Activated CD4-positive, alpha-beta T cell treated with anti-CD3 and anti-CD28 coated beads, Interleukin-2, amount 10 ng/mL, durations not matched to agents 24 days and 14 days (primary cell): ENCODE measurements around the gene ATP5F1D. TPM values are rescaled to one million over a fixed set of nuclear protein-coding genes. Genes with fewer than 3 reads are reported as not detected.

Experiments used
- DNase-seq: peaks from one replicate; pipeline ENCODE4 v3.0.0; 2022
- H3K27ac Mint-ChIP-seq: one replicate; pipeline ENCODE4 v1.8.0; 2022; ENCODE audit warnings: mild to moderate bottlenecking, mixed read lengths
- H3K27me3 Mint-ChIP-seq: one replicate; pipeline ENCODE4 v1.8.0; 2022; ENCODE audit warnings: mixed read lengths
- H3K36me3 Mint-ChIP-seq: one replicate; pipeline ENCODE4 v1.8.0; 2022; ENCODE audit warnings: low read depth, mild to moderate bottlenecking, mixed read lengths
- H3K4me1 Mint-ChIP-seq: one replicate; pipeline ENCODE4 v1.8.0; 2021; ENCODE audit warnings: mixed read lengths
- H3K4me3 Mint-ChIP-seq: one replicate; pipeline ENCODE4 v1.8.0; 2022; ENCODE audit warnings: mild to moderate bottlenecking, moderate library complexity, mixed read lengths
- H3K9me3 Mint-ChIP-seq: one replicate; pipeline ENCODE4 v1.8.0; 2021; ENCODE audit warnings: mixed read lengths
- intact Hi-C: fragments of 100-400 bp; cut with micrococcal nuclease; formaldehyde crosslinking; loops from one replicate; pipeline ENCODE4 v1.15.1; 2023
- total RNA-seq: library from RNA; stranded (reverse); gene quantifications from 2 replicates; pipeline ENCODE4 v1.2.3, GENCODE V29; 2022

The ATP5F1D gene
- total RNA-seq, 1 donor from 2014 or later = 269 TPM

DNA sequence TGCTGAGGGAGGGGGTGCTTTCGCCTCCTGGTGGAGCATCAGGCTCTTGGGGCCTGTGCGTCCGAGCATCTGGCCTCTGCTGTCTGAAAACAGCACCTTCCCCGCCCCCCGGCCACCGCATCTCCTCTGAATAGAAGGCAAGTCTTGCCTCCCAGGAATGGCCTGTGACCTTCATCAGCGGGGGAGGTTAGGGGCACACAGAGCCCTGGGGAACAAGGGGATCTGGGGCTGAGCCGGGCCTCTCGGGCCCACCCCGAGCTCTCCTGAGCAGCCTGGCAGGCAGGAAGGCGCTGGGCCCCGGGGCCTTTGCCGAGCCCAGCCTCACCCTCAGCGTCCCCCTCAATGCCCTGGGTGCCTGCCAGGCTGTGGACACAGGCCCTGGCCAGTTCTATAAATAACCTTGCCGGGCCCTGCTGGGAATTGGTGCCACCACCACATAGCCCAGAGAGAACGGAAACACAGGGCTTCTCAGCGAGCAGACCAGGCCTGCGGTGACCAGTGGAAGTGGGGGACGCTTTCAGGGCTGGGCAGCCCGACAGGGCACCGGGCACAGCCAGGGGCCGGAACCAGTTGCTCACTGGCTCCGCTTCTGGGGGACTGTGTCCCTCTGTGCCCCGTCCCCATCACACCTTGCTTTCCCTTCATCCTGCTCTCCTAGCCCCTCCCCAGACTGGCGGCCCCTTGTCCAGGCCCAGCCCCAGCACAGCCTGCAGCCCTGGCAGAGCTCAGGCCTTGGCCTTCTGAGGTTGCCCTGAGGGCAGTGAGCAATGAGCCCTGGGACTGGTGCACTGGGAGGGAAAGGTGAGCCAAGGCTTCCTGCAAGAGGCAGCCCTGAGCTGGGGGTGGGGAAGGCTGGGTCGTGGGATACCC lies 26.5 kb upstream of the ATP5F1D start:
- Mint-ChIP-seq H3K4me3 (no peak overlapping the region), H3K36me3 (peaks cover 14% of the 10 kb centered on the region), H3K9me3 (no peaks in the 10 kb centered on the region), H3K4me1 (peaks cover 17% of the 10 kb centered on the region), H3K27me3 (no peaks in the 10 kb centered on the region), H3K27ac (no peak overlapping the region)
- DNase-seq = no peak
- intact Hi-C loops = no loop called here

DNA sequence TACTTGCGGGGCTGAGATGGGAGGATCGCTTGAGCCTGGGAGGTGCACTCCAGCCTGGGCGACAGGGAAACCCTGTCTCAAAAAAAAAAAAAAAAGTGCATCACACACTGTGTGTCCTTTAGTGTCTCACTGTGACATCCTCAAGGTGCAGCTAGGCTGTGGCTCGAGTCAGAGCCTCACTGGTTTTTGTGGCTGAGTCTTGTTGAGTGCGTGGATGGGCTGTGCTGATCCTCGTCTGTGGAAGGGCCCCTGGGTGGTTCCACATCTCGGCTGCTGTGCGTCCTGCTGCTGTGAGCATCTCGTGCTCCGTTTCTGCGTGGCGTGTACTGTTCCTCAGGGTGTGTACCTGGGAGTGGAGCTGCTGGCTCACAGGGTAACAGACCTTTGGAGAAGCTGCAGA lies 24.8 kb upstream of the ATP5F1D start:
- no peak overlapping the region for H3K4me3 Mint-ChIP-seq
- intact Hi-C loops = no loop called here
- no peak for DNase-seq
- peaks cover 13% of the 10 kb centered on the region for H3K4me1 Mint-ChIP-seq
- H3K27me3 Mint-ChIP-seq = no peaks in the 10 kb centered on the region
- peaks cover 11% of the 10 kb centered on the region for H3K36me3 Mint-ChIP-seq
- H3K9me3 Mint-ChIP-seq = no peaks in the 10 kb centered on the region
- H3K27ac Mint-ChIP-seq = peak overlapping the region; percentile 20

DNA sequence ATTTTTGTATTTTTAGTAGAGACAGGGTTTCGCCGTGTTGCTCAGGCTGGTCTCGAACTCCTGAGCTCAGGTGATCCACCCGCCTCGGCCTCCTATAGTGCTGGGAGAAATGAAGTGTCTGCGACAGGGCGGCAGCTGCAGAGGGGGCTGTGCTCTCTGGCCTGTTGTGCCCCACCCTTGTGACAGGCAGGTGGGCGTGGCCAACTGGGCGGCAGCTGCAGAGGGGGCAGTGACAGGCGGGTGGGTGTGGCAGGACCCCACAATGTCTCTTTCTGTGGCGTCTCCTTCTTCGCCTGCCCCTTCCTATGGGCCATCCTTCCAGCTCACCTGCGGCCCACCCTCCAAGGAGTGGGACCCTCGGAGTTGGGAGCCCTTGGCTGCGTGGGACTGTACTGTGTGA lies 24.2 kb upstream of the ATP5F1D start:
- H3K27me3 Mint-ChIP-seq = no peaks in the 10 kb centered on the region
- no peak overlapping the region for H3K27ac Mint-ChIP-seq
- intact Hi-C loops = no loop called here
- peaks cover 13% of the 10 kb centered on the region for H3K4me1 Mint-ChIP-seq
- H3K36me3 Mint-ChIP-seq = peaks cover 11% of the 10 kb centered on the region
- DNase-seq = no peak
- no peak overlapping the region for H3K4me3 Mint-ChIP-seq
- H3K9me3 Mint-ChIP-seq = no peaks in the 10 kb centered on the region

DNA sequence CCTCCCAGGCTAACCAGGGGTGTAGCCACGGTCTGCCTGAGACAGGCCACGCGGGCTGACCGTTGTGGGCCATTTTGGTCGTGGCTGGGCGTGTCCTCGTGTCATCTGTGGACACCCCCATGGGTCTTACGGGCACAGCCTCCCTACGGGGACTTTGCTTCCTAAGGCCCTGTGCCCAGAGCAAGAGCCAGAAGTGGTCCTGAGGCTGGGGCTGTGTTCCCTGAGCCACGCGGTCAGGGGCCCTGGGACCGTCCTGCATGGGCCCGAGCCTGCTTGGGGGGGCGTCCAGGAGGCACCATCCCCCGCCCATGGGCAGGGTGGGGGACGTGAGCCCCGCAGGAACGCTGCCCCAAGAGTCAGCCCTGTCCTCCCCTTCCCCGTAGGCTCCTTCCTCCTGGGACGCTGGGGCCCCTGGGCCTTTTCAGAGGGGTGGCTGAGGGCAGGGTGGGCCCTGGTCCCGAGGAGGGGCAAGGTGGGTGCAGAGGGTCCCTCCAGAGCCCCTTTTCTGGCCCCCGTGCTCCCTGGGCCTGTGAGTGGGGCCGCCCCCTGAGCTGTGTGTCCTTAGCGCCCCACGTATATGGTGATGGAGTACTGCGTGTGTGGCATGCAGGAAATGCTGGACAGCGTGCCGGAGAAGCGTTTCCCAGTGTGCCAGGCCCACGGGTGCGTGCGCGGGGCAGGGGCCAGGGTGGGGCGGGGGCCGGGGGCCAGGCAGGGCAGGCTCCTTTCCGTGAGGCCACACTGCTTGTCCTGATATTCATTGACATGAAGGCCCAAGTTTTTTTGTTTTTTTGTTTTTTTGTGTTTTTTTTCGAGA lies 22.6 kb upstream of the ATP5F1D start:
- H3K4me3 Mint-ChIP-seq = no peak overlapping the region
- DNase-seq = no peak
- H3K27me3 Mint-ChIP-seq = no peaks in the 10 kb centered on the region
- intact Hi-C loops = no loop called here
- peaks cover under 1% of the 10 kb centered on the region for H3K36me3 Mint-ChIP-seq
- H3K4me1 Mint-ChIP-seq = peaks cover 4% of the 10 kb centered on the region
- no peaks in the 10 kb centered on the region for H3K9me3 Mint-ChIP-seq
- H3K27ac Mint-ChIP-seq = no peak overlapping the region

DNA sequence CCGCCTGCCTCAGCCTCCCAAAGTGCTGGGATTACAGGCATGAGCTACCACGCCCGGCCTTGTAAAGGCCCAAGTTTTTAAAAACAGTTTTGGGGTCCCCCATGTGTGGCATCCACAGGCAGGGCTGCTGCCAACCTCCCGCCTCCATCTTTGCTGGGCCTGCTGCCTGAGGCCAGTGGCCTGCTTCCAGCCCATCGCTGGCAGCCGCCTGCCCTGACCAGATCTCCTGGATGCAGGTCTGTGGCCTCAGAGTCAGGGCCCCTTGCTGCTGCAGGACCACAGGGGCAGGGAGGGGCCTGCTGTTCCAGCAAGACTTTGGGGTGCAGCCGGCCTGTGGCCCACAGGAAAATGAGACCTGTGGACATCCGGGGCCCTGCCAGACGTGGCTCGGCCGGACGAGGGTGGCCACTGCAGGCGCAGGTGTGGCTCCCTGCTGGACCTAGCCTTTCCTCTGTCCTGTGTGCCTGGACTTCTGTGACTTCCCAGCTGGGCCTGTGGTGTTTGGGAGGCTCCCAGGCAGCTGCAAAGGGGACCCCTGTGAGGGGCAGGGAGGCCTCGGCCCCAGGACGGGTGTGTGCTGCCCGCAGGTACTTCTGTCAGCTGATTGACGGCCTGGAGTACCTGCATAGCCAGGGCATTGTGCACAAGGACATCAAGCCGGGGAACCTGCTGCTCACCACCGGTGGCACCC lies 21.6 kb upstream of the ATP5F1D start:
- no peaks in the 10 kb centered on the region for H3K36me3 Mint-ChIP-seq
- no peak overlapping the region for H3K27ac Mint-ChIP-seq
- H3K4me3 Mint-ChIP-seq = no peak overlapping the region
- DNase-seq = no peak
- H3K9me3 Mint-ChIP-seq = no peaks in the 10 kb centered on the region
- no peaks in the 10 kb centered on the region for H3K27me3 Mint-ChIP-seq
- intact Hi-C loops = no loop called here
- H3K4me1 Mint-ChIP-seq = no peaks in the 10 kb centered on the region

DNA sequence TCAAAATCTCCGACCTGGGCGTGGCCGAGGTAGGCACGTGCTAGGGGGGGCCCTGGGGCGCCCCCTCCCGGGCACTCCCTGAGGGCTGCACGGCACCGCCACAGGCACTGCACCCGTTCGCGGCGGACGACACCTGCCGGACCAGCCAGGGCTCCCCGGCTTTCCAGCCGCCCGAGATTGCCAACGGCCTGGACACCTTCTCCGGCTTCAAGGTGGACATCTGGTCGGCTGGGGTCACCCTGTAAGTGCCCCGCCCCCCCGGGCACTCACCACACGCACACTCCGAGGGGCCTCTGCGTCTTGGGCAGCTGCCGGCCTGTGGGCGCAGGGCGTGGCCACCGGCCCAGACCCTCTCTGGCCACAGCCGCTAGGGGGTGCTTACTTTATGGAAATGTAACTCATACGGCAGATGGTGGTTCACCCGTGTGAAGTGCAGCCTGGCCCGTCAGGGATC lies 21.0 kb upstream of the ATP5F1D start:
- Mint-ChIP-seq H3K36me3 (no peaks in the 10 kb centered on the region), H3K4me3 (no peak overlapping the region), H3K4me1 (no peaks in the 10 kb centered on the region), H3K27ac (no peak overlapping the region), H3K27me3 (no peaks in the 10 kb centered on the region), H3K9me3 (no peaks in the 10 kb centered on the region)
- no peak for DNase-seq
- intact Hi-C loops = no loop called here

DNA sequence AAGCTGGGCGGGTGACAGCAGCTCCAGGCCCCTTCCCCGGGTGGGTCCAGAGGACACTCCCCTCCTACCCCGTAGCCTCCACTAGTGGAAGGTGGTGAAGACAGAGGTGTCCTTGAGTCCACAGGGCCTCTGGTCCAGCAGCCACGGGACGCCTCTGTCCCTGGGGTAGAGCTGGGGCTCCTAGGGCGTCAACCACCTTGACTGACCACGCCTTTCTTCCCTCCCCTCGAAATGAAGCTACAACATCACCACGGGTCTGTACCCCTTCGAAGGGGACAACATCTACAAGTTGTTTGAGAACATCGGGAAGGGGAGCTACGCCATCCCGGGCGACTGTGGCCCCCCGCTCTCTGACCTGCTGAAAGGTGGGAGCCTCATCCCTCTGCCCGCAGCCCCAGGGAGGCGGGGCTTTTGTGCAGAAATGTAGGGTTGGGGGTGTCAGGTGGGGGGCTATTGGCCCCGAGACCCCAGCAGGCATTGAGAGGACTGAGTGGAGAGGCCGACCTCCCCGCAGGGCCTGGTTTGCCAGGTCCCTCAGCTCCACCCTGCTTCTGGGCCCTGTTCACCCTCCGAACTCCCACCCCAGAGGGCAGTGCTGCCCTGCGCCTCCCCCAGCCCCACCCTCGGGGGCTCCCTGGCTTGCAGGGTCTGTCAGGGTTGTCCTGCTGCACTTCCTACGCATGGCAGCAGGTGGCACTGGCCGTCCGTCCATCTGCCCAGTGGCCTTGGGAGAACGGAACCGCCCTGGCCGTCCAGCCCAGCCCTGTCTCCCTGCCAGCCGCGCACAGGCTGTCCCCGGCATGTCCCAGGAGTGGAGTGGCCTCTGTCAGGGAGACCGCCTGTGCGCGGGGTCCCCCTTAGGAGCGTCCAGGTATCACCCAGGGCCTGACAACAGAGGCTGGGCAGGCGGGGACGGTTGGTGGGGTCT lies 20.3 kb upstream of the ATP5F1D start:
- intact Hi-C loops = no loop called here
- DNase-seq = no peak
- no peaks in the 10 kb centered on the region for H3K27me3 Mint-ChIP-seq

DNA sequence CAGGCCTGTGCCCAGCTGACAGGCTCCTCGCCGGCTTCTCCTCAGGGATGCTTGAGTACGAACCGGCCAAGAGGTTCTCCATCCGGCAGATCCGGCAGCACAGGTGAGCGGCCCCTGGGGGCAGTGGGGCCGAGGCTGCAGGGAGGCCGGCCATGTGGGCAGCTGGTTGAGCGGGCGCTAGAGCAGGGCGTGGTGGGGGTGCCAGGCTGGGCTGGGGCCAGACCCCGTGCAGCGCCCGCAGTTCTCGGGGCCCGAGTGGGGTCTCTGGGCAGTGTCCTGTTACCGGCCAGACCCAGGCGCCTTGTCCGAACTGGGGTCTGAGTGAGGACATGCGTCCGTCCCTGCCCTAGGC lies 19.7 kb upstream of the ATP5F1D start:
- H3K36me3 Mint-ChIP-seq = no peaks in the 10 kb centered on the region
- DNase-seq = no peak
- no peaks in the 10 kb centered on the region for H3K27me3 Mint-ChIP-seq
- no peak overlapping the region for H3K27ac Mint-ChIP-seq
- no peaks in the 10 kb centered on the region for H3K4me1 Mint-ChIP-seq
- no peaks in the 10 kb centered on the region for H3K9me3 Mint-ChIP-seq
- intact Hi-C loops = no loop called here
- H3K4me3 Mint-ChIP-seq = no peak overlapping the region

More for the DNA sequence above, 20.3 kb upstream of the ATP5F1D start:
- Mint-ChIP-seq H3K4me1 (no peaks in the 10 kb centered on the region), H3K36me3 (no peaks in the 10 kb centered on the region), H3K9me3 (no peaks in the 10 kb centered on the region), H3K27ac (no peak overlapping the region), H3K4me3 (no peak overlapping the region)

DNA sequence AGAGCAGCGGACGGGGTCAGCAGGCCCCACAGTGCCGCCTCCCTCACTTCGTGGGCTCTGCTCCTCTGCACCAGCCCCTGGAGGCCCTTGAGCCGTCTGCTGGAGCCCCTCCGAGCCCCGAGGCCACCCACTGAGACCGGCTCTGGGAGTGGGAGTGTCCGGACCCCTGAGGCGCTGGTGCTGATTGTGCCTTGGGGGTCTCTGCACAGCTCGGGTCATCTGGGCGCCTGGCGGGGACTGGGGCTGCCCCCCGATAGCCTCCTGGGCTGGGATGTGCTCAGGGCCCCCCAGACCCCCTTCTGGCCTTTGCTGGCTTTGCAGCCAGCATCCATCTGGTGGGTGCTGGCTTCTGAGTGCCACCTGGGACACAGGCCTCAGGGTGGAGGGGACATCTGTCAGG lies 19.2 kb upstream of the ATP5F1D start:
- no peak overlapping the region for H3K27ac Mint-ChIP-seq
- H3K9me3 Mint-ChIP-seq = no peaks in the 10 kb centered on the region
- intact Hi-C loops = no loop called here
- H3K27me3 Mint-ChIP-seq = no peaks in the 10 kb centered on the region
- DNase-seq = no peak
- H3K4me3 Mint-ChIP-seq = no peak overlapping the region
- H3K4me1 Mint-ChIP-seq = no peaks in the 10 kb centered on the region
- no peaks in the 10 kb centered on the region for H3K36me3 Mint-ChIP-seq

DNA sequence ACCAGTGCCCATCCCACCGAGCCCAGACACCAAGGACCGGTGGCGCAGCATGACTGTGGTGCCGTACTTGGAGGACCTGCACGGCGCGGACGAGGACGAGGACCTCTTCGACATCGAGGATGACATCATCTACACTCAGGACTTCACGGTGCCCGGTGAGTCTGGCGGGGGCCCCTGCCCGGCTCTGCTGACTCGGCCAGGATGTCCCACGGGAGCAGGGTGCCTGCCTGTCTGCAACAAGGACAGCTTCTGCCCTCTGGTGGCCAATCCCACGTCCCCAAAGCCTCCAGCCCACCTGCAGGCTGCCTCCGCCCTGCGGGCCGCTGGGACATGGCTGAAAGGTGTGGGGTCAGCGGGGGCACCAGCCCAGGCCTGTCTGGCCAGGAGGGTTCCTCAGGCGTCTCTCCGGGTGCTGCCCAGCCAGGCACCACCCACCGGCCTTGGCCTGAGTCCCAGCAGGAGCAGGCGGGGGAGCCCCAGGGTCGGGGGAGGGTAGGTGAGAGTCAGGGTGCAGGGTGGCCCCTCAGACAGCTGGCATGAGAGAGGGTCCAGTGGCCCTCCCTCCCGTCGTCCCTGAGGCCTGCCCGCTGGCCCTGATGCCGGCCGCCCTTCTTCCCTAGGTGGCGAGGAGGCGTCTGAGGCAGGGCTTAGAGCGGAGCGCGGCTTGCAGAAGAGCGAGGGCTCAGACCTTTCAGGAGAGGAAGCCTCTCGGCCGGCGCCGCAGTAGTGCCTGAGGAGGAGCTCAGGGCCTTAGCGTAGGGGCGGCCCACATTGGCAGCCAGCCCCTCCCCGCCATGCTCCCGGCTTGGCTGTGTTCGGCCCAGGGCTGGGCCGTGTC lies 18.3 kb upstream of the ATP5F1D start:
- Mint-ChIP-seq H3K4me3 (no peak overlapping the region), H3K9me3 (no peaks in the 10 kb centered on the region), H3K36me3 (peaks cover 2% of the 10 kb centered on the region), H3K27me3 (no peaks in the 10 kb centered on the region), H3K27ac (no peak overlapping the region), H3K4me1 (no peaks in the 10 kb centered on the region)
- intact Hi-C loops = no loop called here
- peak; percentile 76 for DNase-seq

DNA sequence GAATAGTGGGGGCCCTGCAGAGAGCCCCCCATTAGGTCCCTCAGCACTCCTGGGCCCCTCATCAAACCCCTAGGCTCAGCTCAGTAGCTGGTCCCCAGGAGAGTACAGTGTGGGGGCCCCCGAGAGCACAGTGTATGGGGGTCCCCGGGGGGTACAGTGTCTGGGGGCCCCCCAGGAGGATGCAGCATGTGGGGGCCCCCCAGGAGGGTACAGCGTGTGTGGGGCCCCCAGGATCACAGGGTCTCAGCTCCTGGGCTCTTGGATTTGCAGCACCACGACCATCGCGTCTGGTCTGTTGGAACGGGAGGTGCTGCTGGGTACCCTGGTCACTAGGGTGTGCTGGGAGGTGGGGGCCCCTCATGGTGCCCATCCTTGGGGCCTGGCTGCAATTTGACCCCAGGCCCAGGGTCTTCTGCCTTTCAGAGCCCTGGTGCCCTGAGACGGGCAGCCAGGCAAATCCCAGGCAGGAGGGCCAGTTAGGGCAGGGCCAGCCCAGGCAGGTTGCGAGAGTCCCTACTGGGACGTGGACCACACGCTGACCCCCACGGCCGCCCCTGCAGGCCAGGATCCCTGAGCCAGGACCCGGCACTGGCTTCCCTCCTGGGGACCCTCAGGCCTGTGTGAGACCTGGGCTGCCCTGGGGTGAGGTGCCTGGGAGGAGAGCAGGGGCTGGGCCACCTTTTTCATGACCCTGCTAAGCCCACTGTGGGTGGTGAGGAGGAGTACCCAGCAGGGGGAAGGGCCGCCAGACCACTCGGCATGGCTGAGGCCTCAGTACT lies 17.3 kb upstream of the ATP5F1D start:
- Mint-ChIP-seq H3K27ac (no peak overlapping the region), H3K9me3 (no peaks in the 10 kb centered on the region), H3K27me3 (no peaks in the 10 kb centered on the region), H3K4me1 (no peaks in the 10 kb centered on the region), H3K4me3 (no peak overlapping the region), H3K36me3 (peaks cover 2% of the 10 kb centered on the region)
- intact Hi-C loops = no loop called here
- no peak for DNase-seq

DNA sequence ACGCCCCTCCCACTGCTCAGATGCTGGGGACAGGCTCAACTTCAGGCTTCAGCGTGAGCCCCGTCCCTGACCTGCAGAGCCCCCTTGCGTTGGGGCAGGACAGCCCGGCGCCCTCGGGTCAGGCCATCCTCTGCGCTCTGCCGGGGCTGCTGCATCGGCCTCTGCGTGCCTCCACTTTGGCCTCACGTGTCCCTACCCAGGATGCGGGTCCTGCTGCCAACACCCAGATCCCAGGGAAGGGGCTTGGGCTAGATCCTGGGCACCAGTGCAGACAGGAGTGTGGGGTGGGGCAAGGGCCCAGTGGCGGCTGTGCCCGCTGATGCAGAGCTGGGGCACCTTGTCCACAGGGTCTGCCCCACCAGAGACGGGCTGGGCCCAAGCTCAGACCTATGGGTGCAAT lies 16.7 kb upstream of the ATP5F1D start:
- no peak for DNase-seq
- Mint-ChIP-seq H3K9me3 (no peaks in the 10 kb centered on the region), H3K4me3 (no peak overlapping the region), H3K4me1 (no peaks in the 10 kb centered on the region), H3K27ac (no peak overlapping the region), H3K36me3 (peaks cover 2% of the 10 kb centered on the region), H3K27me3 (no peaks in the 10 kb centered on the region)
- intact Hi-C loops = no loop called here
